ENCODE measurements around the gene DYNLT1.
A peak's percentile ranks its signal among the peaks of the same experiment; 100 is the strongest.

The DYNLT1 gene

DNA sequence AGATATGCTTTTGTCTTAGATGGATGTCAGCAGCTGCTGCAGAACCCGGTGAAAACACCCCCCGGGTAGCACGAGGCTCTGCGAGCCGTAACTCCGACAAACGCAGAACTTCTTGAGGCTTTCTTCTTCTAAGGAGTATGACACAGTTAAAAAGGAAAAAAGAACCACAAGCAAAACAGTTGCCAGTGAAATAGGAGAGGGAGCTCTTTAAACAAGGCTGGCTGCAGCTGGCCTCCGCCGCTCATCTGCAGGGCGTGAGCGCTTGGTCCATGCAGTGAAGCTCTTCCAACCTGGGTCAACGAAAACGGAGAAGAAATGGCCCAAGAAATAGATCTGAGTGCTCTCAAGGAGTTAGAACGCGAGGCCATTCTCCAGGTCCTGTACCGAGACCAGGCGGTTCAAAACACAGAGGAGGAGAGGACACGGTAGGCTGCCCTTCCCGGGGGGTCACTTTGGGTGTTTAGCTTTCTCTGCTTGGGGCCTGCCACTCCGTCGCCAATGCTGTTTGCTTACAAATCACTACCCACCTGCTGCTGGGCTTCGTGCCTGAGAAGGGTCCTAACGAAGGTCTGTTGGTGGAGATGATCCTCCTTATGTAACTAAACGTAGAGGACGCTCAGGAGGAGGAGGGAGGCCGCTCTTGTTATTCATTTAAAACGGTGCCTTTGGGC, 18.5 kb upstream of the DYNLT1 start:
- DNase-seq: no peak

DNA sequence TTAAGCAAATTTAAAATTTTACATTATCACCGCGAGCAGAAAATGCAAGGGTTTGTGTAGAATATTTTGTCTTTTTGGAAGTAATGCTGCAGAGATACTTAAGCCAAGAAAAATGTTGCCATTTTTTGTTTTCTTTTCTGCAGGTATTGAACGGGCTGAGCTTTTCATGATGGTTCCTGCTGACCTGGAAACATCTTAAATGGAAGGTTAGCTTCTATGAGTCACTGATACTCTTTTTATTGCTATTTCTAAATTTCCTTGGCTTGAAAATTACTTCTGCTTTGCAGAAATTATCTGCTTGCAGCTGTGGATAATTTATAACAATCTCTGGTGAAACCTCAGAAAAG, 18.0 kb upstream of the DYNLT1 start:
- no peak for DNase-seq

DNA sequence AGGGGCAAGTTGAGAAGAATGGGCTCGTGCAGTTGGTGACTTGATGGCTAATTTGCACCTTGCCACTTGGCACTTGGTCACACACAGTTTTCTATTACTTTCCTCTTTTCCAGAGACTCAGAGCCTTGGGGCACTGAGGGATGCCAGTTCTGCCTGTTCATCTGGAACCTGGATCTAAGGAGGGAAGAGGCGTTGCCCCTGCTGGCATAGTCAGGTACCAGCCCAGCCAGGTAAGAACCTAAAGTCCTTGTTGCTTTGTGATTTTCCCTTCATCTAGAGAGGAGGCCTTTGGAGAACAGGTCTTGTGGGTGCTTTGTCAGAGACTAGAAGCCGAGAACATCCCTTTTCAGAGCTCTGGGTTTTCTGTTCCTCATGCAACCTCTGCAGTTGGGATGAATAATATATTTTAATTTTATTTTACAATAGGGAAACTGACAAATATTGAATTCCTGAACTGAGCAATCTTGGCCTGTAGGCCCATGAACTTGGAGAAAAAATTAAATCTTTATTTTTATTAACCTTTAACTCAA, 16.7 kb upstream of the DYNLT1 start:
- no peak for DNase-seq

DNA sequence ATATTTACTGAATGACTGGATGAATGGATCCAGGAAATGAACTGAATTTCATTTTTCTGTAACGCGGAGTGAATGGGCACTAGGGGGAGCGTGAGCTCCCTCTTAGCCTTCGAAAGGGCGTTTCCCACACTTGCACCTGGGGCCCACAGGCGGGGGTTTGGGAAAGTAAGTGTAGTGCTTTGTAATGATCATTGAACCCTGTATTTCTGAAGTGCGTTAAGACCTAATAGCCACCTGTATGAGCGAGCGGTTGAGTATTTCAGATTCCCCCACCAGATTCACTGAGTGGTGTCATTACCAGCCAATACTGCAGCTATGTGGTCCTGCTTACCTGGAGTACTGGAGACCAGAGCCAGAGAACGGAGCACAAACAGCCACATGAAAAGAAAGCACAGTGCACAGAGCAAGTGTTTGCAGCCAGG, 15.8 kb upstream of the DYNLT1 start:
- DNase-seq: no peak

DNA sequence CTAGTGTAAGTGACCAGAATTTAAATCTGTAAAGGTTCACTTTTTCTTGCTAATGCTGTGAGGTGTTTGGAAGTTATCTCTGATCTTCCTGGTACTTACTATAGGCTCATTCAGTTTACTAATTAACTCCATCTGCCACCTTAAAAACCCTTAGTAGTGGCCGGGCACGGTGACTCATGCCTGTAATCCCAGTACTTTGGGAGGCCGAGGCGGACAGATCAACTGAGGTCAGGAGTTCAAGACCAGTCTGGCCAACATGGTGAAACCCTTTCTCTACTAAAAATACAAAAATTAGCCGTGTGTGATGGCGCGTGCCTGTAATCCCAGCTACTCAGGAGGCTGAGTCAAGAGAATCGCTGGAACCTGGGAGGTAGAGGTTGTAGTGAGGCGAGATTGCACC, 12.4 kb upstream of the DYNLT1 start:
- DNase-seq: peak; percentile 45

DNA sequence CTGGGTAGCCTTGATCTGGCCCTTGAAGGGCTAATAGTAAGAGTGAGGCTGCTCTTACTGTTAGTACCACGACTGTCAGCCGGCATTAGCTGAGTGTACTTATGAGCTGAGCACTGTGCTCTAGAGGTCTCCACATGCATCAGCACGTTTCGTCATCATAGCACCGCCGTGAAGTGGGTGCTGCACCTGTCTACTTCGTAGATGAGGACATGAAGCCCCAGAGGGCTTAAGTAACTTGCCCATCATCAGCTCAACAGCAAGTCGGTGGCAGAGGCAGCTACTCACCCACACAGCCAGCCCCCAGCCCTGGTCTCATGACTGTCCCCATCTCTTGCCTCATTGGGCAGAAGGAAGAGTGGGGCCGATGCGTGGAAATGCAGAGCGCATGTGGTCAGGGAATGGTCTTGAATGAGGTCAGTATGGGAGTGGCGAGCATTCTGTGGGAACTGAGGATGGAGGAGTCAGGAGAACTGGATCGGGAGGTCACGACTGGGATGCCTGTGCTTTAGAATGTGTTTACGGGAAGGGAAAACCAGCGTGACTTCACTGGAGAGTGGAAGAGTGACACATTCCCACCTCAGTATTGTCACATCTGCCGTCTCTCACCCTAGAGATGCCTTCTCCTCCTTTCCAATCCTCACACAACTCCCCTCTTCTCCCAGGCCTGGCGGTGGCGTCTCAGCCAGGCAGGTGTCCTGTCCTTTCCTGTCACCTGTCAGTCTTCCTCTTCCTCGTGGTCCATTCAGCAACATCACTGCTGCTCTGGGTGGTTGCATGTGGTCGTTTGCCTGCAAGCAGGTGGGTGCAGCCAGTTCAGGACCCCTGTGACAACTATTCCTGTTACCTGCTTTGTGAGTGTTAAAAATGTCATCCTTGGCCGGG, 11.3 kb upstream of the DYNLT1 start:
- peak; percentile 53 for DNase-seq

DNA sequence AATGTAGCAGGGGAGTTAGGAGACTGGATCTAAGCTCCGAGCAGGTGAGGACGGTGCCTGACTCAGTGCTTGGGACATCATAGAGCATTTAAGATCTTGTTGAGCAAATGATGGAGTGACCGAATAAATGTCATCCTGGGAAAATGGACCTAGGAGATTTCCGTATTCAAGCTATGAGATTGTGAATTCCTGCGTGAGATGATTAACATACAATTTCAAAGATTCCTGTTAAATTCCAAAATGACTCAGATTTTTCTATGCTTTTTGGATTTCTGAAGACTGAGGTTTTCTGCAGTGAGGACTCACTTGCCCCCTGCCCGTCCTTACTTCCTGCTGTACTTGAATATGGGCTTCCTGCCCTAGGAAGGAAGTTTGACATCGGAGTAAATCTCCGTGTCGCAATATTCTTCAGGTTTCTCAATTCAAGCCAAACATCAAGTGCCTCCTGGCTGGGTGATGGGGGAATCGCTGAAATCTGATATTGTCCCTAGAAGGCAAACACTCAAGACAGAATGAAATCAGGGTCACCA, 10.5 kb upstream of the DYNLT1 start:
- peak; percentile 13 for DNase-seq

DNA sequence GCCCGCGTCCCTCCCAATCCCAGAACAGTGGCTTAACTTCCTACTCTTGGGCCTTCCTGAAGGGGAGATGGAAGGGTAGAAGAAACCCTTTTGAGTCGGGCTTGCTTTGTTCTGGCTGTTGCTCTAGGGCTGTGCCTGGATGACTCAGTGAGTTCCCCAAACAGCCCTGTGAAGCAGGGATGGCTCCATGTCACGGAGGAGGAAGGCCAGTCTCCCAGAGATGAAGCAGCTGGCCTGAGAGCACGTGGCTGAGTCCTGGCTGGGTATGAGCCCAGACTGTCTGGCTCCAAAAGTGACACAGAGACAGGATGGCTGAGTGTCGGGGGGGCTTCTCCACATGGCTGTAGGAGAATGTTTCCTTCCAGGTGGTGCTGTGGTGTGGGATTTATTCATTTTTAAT, 10.0 kb upstream of the DYNLT1 start:
- peak; percentile 89 for DNase-seq

DNA sequence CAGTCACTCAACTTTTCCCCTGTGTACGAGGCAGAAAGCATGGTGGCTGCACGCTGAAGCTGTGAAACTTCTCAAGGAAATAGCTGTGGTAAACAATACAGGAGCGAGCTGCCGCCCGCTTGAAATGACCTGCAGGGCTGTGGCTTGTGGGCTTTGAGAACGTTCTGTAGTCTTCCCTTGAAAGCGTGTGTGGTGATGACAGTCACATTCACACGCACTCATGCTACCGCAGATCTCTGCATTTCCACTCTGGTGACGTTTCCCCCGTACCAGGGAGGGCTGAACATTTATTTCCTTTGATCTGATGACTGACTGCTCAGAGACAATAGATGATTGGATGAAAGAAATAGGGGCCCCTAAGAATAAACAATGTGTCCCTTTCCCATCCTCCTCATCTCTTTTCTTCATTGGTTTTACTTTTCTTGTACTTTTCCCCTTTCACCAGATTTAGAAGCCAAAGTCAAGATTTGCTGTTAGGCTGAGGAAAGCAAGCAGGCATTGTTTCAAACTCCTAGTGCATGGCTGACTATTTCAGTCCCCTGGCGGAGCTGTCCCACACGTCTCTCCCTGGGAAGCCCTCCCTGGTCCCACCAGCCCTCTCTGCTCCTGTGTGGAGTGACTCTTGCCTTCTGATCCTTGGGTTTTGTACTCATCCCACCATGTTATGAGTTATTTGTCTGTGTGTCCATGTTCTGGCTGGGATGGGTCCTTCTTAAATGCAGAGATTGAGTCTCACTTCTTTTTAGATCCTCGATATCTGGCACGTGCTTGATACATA, 9.2 kb upstream of the DYNLT1 start:
- DNase-seq: peak; percentile 47

DNA sequence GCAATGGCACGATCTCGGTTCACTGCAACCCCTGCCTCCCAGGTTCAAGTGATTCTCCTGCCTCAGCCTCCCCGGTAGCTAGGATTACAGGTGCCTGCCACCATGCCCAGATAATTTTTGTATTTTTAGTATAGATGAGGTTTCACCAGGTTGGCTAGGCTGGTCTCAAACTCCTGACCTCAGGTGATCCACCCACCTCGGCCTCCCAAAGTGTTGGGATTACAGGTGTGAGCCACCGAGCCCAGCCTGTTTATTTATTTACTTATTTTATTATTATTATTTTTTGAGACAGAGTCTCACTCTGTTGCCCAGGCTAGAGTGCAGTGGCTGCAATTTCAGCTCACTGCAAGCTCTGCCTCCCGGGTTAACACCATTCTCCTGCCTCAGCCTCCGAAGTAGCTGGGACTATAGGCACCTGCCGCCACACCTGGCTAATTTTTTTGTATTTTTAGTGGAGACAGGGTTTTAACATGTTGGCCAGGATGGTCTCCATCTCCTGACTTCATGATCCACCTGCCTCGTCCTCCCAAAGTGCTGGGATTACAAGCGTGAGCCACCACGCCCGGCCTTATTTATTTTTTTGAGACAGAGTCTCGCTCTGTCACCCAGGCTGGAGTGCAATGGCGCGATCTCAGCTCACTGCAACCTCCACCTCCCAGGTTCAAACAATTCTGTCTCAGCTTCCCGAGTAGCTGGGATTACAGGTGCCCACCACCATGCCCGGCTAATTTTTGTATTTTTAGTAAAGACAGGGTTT, 7.6 kb upstream of the DYNLT1 start:
- peak; percentile 5 for DNase-seq

DNA sequence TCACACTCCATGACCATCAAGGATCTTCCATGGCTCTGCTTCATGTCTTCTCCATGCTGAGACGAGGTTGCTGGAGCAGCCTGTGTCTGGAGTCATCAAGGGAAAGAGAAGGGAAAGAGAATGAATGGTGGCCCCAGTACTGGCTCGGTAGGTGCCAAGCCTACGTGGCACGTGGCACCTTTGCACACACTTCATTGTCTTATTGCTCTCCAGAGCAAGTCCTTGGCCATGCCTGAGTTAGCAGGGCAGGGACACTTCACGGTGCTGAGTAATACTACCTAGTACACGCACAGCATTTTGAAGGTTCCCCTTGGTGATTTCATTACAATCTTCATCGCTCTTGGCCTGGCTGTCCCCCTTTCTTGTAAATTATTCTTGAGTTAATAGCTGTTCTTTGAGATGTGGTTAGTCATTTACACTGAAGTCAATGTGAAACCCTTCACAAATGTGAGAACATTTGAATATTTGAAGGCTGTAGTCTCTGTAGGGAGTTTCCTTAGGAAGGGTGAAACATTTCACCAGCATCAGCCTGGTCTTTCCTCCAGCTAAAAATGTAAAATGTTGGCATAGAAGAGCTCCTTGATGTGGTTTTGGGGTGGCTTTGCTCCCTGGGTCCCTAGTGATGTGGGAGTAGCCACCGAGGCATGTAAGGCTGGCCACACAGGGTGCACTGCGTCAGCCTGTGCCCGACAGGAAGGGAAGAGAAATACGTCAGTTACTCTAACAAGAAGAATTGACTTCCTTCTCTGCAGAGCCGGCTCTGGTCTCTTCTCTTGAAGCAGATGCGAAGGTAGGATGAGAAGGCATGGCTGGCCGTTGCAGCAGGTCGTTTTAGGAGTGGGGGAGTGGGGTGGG, 5.0 kb upstream of the DYNLT1 start, which contains the start of gene SYTL3:
TSS of gene SYTL3 (plus strand) at position 766 of the 855 bp plus-strand sequence. CDS start 13,215 bp downstream, outside the sequence.
- DNase-seq: peak; percentile 38

DNA sequence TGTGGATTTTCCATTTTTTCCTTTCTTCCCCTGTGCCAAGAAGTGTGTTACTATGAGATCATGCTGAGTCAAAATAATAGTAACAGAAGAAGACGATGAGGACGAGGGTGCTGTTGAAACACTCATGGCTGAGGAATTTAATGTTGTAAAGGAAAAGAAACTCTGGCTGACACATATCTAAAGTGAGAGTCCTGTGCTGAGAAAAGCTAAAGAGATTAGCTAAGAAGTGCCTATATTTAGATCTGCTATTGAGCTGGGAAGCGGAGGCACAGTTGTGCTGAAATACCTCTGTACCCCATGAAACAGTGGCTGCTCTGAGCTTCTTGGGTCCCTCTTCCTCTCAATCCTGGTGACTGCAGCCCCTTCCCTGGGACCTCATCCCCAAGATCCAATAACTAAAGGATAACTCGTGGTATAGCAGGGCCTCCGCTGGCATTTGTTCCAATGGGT, 4.2 kb upstream of the DYNLT1 start:
- DNase-seq: peak; percentile 29

DNA sequence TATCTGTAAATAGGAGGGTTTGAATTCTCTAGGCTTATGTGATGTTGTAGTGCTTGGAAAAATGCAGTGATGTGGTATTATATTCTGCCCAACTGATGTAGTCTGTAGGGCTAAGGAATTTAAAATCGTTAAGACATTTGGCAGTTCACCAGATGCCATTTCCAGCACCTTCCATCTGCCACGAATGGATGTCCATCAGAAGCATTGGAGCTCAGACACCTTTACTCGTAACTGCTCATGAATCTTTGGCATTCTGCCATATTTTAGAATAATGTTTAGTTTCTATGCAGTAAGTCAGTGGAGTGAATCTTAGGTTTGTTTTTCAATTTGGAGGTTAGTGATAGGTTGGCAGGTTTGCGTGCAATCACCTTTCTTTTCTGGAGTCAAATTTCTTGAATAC, 3.0 kb upstream of the DYNLT1 start:
- peak; percentile 6 for DNase-seq

DNA sequence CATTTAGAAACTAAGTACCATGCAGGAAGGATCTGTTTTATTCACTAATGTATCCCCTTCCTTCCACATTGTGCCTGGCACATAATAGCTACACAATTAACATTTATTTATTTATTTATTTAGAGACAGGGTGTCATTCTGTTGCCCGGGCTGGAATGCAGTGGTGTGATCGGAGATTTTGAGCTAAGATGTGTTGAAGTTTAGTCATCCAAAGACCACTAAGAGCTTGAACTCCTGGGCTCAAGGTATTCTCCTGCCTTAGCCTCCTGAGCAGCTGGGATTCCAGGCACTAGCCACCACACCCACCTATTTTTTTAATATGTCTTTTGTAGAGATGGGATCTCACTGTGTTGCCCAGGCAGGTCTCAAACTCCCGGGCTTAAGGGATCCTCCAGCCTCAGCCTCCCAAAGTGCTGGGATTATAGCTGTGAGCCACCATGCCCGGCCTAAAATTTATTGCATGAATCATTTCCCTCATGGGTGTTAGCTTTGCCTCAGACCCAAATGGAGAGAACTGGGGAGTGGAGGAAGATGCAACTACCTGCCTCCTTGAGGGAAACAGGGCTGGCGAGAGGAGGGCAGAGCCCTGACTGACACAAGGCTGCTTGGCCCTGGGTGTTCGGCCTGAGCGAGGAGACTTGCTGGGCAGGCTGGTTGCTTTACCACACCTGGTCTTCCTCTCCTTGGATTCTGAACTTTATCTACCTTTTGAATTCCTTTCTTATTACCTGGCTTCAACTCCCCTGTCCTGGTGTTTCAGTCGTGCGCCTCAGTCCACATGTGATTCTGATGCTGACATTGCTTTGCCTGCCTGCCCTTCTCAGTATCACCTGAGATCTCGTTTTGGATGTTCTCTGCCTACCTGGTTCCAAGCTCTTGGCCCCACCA, 1.7 kb upstream of the DYNLT1 start:
- DNase-seq: peak; percentile 63

DNA sequence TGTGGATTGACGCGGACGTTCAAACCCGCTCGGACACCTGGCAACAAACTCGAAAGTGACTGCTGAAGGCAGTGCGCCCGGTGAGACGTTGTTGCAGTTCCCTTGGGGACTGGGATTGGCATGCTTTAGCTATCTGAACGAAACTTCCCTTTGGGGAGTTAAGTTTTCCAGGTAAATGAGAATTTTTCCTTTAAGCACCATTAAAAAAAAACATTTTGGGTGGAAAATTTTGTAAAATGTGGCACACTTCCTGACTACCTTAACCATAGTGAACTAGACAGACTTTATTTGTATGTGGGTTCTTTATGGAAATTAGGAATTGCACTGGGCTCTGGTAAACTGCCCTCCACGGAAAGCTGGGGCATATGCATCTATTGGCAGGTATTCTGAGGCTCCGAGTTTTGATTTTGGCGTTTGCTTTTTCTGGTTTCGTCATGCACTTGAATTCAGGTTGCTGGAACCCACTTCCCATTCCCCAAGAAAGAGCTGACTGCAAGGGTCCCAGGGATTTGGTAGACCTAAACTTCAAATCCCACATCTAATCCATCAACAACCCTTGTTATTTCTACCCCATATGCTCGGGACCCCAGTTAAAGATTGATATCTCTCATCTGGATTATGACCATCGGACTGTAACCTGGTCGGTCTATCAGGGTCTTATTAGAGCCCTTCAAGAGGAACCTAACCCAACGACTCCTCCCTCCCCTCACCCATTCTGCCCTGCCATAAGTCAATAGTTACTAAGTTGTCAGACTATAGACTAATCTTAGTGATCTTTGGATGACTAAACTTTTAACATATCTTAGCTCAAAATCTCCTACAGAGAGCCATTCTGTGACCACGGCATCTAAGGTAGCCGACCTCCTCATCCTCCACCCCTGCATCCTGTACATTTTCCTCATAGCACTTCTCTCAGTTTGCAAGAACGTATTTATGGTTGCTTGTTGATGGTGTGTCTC, 800 bp upstream of the DYNLT1 start:
- DNase-seq: peak; percentile 50

DNA sequence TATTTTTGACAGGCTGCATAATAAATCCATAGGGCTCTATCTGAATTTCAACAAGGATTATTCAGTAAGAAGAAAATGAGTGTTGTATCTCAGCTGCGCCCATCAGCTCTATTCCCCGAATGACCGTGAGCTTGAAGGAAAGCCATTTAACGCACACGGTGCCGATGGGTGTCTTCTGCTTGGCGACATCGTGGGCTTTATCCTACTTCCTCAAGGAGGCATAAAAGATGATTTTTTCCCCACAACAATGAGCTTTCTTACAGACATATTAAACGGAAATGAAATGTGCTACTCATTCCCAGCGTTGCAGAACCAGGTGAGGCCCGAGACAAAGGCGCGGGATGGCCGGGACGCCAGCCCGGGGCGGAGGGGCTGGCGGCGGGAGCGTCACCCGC, 710 bp downstream of the DYNLT1 start:
- no peak for DNase-seq

DNA sequence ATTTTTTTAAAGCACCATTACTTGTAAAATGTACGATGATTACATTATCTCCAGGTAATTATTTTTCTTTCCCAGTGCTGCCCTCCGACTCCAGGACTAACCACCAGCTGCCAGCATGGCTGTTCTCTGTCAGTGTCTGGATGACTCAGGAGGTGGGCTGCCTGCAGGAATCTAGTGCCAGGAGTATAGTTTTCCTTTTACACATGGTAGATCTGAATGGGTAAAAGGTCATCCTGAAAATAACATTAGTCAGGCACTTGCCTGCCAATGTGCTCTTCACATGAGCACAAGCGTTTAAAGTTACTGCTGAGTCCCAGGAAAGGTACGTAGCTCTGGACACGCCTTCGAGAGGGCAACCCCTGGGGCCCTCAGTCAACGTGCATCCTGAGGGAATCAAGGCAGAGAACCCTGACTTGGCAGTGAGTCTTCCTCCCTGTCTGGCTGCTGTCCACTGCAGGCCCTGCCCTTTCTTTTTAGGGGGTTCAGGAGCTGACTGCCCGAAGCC, 2.4 kb downstream of the DYNLT1 start:
- peak; percentile 53 for DNase-seq

DNA sequence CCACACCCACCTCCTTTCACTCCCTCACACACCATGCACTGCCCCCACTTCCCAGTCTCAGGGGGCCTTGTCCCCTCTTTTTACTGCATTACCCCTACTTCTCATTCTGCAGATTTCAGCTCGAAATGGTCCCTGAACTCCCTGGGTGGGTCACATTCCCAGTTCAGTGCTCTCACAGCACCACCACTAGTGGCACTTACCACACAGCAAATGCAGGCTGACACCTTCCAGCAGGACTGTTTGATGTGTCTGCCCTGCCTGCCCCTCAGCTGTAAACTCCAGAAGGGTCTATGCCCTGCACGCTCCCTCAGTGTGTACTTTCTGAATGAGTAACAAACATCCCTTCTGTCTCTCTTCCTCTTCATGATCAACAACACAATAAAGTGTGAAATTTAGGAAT, 4.0 kb downstream of the DYNLT1 start:
- DNase-seq: peak; percentile 61

DNA sequence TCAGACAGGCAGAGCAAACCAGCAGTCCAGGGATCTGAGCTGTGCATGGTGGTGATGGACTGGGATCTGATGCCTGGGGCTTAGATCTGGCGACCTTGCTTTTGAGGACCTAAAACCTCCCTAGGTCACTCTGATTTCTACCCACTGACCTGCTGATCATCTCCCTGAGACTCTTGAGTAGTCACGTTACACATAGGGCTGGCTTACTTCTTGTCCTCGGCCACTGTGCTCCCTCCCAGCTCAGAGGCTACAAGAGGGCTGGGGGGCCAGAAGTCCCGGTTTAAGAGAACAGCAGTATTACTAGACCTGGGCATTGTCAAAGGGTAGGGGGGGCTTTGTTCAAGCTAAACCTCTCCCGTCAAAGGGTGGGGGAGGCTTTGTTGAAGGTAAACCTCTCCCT, 5.5 kb downstream of the DYNLT1 start:
- peak; percentile 37 for DNase-seq

Measured in islet precursor cell (in vitro differentiated cells).